GM06990 (cell line): Measurements from ENCODE around the gene HECW1.

ENCODE experiments used
- DNase-seq: peaks from one replicate; pipeline ENCODE4 v3.0.0-alpha.2; 2011; ENCODE audit not compliant: insufficient read length; ENCODE audit errors: extremely low read depth
- H3K27me3 ChIP-seq: replicated peaks from 2 replicates; pipeline ENCODE4 v1.6.0; 2011; ENCODE audit warnings: low read length; ENCODE audit not compliant: control insufficient read depth, insufficient read depth
- H3K36me3 ChIP-seq: 2 replicates; pipeline ENCODE4 v1.5.1; 2011; ENCODE audit warnings: low read length; ENCODE audit not compliant: control insufficient read depth, insufficient read depth
- H3K4me3 ChIP-seq: replicated peaks from 2 replicates; pipeline ENCODE4 v1.5.1; 2011; ENCODE audit warnings: low read depth, mild to moderate bottlenecking, control low read depth, low read length
- CTCF ChIP-seq: IDR thresholded peaks from 2 replicates; pipeline ENCODE4 v1.5.1; 2011; ENCODE audit warnings: low read length, control low read depth, mild to moderate bottlenecking, inconsistent platforms; ENCODE audit not compliant: insufficient read depth, poor library complexity, severe bottlenecking

Gene HECW1

GRCh38 chr7:43406961-43407360, 294.5 kb downstream of the HECW1 start:
- no peak for TF ChIP-seq CTCF

GRCh38 chr7:43408981-43409380, 296.5 kb downstream of the HECW1 start:
- Histone ChIP-seq H3K4me3 (no peak overlapping the region), H3K36me3 (no peaks in the 10 kb centered on the region), H3K27me3 (no peaks in the 10 kb centered on the region; the same call in 1 of the 2 replicates)
- no peak for TF ChIP-seq CTCF
- DNase-seq: no peak

More at GRCh38 chr7:43406961-43407360, 294.5 kb downstream of the HECW1 start:
- Histone ChIP-seq H3K27me3 (peaks cover 2% of the 10 kb centered on the region; the same call in 1 of the 2 replicates), H3K36me3 (no peaks in the 10 kb centered on the region), H3K4me3 (no peak overlapping the region)
- no peak for DNase-seq

- DNase-seq: no peak
- Histone ChIP-seq H3K4me3 (no peak overlapping the region), H3K36me3 (no peaks in the 10 kb centered on the region), H3K27me3 (no peaks in the 10 kb centered on the region; the same call in 1 of the 2 replicates)
- no peak for TF ChIP-seq CTCF
Observed at GRCh38 chr7:43417455-43417854, 305.0 kb downstream of the HECW1 start.

GRCh38 chr7:43430411-43430810, 318.0 kb downstream of the HECW1 start:
- no peak for DNase-seq
- Histone ChIP-seq H3K4me3 (no peak overlapping the region), H3K27me3 (no peaks in the 10 kb centered on the region), H3K36me3 (no peaks in the 10 kb centered on the region)
- no peak for TF ChIP-seq CTCF

GRCh38 chr7:43431020-43431595, 318.7 kb downstream of the HECW1 start:
- no peak for TF ChIP-seq CTCF
- H3K27me3 ChIP-seq: no peaks in the 10 kb centered on the region
- H3K36me3 ChIP-seq: no peaks in the 10 kb centered on the region
- no peak overlapping the region for H3K4me3 ChIP-seq
- no peak for DNase-seq

GRCh38 chr7:43433639-43434038, 321.2 kb downstream of the HECW1 start:
- H3K4me3 ChIP-seq: no peak overlapping the region
- H3K36me3 ChIP-seq: no peaks in the 10 kb centered on the region
- DNase-seq: no peak
- no peak for TF ChIP-seq CTCF
- no peaks in the 10 kb centered on the region for H3K27me3 ChIP-seq
